Endothelial cell of umbilical vein (primary cell): ENCODE measurements around the gene RBBP5. TPM values are rescaled to one million over a fixed set of nuclear protein-coding genes. Genes with fewer than 3 reads are reported as not detected.

Source experiments
- BruUV-seq: library from RNA; stranded (reverse); fragments of 400-500 nt; replicated peaks from 2 replicates; lab custom pipeline; 2021; lab: Mats Ljungman, UMichigan
- CTCF ChIA-PET: fragments of 300-600, 350-600 bp; sonication (Branson Sonifier 250); formaldehyde crosslinking; loops from one replicate; lab custom pipeline; 2021; ENCODE audit warnings: antibody characterized with exemption, inconsistent platforms; lab: Charles Lee
- POLR2A ChIA-PET: fragments of 300-600, 350-600 bp; sonication (Branson Sonifier 250); formaldehyde crosslinking; loops from one replicate; lab custom pipeline; 2021; ENCODE audit warnings: antibody characterized with exemption, inconsistent platforms; lab: Charles Lee
- DNase-seq: peaks from one replicate; pipeline ENCODE4 v3.0.0-alpha.2; 2011; ENCODE audit warnings: low read depth, low spot score
- FAIRE-seq: peaks from 2 replicates; lab custom pipeline; 2011; peaks lifted over from hg19 to GRCh38; lab: Jason Lieb, UNC
- H2AFZ ChIP-seq: 2 replicates; pipeline ENCODE4 v1.6.0; 2012; ENCODE audit warnings: low read depth, low read length, control low read depth, inconsistent platforms
- H3K27ac ChIP-seq: 2 replicates; pipeline ENCODE4 v1.5.1; 2011; ENCODE audit warnings: low read depth, mild to moderate bottlenecking, control low read depth, low read length, moderate library complexity; ENCODE audit not compliant: insufficient read depth
- H3K27me3 ChIP-seq, 2 experiments: 2 replicates each; pipeline versions ENCODE4 v1.6.0 to v1.6.1; 2011; ENCODE audit warnings: low read length in 2 of 2, mixed read lengths in 1 of 2; ENCODE audit not compliant: control insufficient read depth in 2 of 2, insufficient read depth in 2 of 2
- H3K36me3 ChIP-seq, 2 experiments: 2 replicates in 1 of 2; 3 replicates in 1 of 2; pipeline ENCODE4 v1.5.1; 2011; ENCODE audit warnings: low read length in 2 of 2, mild to moderate bottlenecking in 1 of 2, moderate library complexity in 1 of 2; ENCODE audit not compliant: control insufficient read depth in 2 of 2, insufficient read depth in 2 of 2; ENCODE audit errors: extremely low read depth in 1 of 2
- H3K4me1 ChIP-seq: 3 replicates; pipeline ENCODE4 v1.5.1; 2011; ENCODE audit warnings: mild to moderate bottlenecking, low read length; ENCODE audit not compliant: control insufficient read depth, insufficient read depth; ENCODE audit errors: extremely low read depth
- H3K4me2 ChIP-seq: 2 replicates; pipeline ENCODE4 v1.6.1; 2011; ENCODE audit warnings: low read length, control low read depth, mixed read lengths; ENCODE audit not compliant: insufficient read depth
- H3K4me3 ChIP-seq, 3 experiments: fragments of 200-600 bp in 1 of 3; sonication (generic), shearing (Covaris generic) in 1 of 3; replicated peaks in 1 of 3; 2 replicates each; pipeline ENCODE4 v1.5.1; 2011 to 2016; ENCODE audit warnings: control low read depth in 3 of 3, low read length in 3 of 3, mild to moderate bottlenecking in 2 of 3, inconsistent platforms in 1 of 3, low read depth in 1 of 3, moderate library complexity in 1 of 3; ENCODE audit not compliant: insufficient read depth in 1 of 3
- H3K79me2 ChIP-seq: 2 replicates; pipeline ENCODE4 v1.6.0; 2012; ENCODE audit warnings: low read length, inconsistent platforms; ENCODE audit not compliant: control insufficient read depth, insufficient read depth
- H3K9ac ChIP-seq: replicated peaks from 2 replicates; pipeline ENCODE3; 2011; ENCODE audit warnings: low read length, control low read depth; ENCODE audit not compliant: insufficient read depth; ENCODE audit errors: extremely low read depth
- H3K9me1 ChIP-seq: replicated peaks from 3 replicates; pipeline ENCODE4 v1.6.0; 2011; ENCODE audit warnings: mild to moderate bottlenecking, low read length; ENCODE audit not compliant: control insufficient read depth, insufficient read depth; ENCODE audit errors: extremely low read depth
- H3K9me3 ChIP-seq: replicated peaks from 2 replicates; pipeline ENCODE4 v1.5.1; 2012; ENCODE audit warnings: low read length, inconsistent platforms; ENCODE audit not compliant: control insufficient read depth, insufficient read depth
- H4K20me1 ChIP-seq: replicated peaks from 2 replicates; pipeline ENCODE3; 2011; ENCODE audit warnings: mild to moderate bottlenecking, low read length; ENCODE audit not compliant: control insufficient read depth, insufficient read depth; ENCODE audit errors: extremely low read depth
- EZH2 ChIP-seq: IDR thresholded peaks from 2 replicates; pipeline ENCODE4 v1.6.1; 2012; ENCODE audit warnings: borderline replicate concordance, low read depth, mild to moderate bottlenecking, moderate library complexity, low read length, inconsistent platforms; ENCODE audit not compliant: severe bottlenecking
- FOS ChIP-seq: IDR thresholded peaks from 2 replicates; pipeline ENCODE4 v1.6.1; 2011; ENCODE audit warnings: mild to moderate bottlenecking, low read length, moderate library complexity, borderline replicate concordance; ENCODE audit not compliant: insufficient read depth
- GATA2 ChIP-seq: IDR thresholded peaks from 2 replicates; pipeline ENCODE4 v1.7.0; 2011; ENCODE audit warnings: low read depth, mild to moderate bottlenecking, moderate library complexity, mixed read lengths, low read length; ENCODE audit not compliant: insufficient read length, insufficient read depth
- JUN ChIP-seq: IDR thresholded peaks from 2 replicates; pipeline ENCODE4 v1.6.1; 2011; ENCODE audit warnings: borderline replicate concordance, low read depth; ENCODE audit not compliant: insufficient read length, insufficient read depth
- MYC ChIP-seq: IDR thresholded peaks from one replicate; pipeline ENCODE4 v1.6.1; 2011; ENCODE audit warnings: mild to moderate bottlenecking, low read depth, low read length
- POLR2A ChIP-seq: IDR thresholded peaks from 2 replicates; pipeline ENCODE4 v1.6.1; 2012; ENCODE audit warnings: low read depth, mild to moderate bottlenecking, control low read depth, low read length
- POLR2AphosphoS5 ChIP-seq: IDR thresholded peaks from 2 replicates; pipeline ENCODE4 v1.6.1; 2012; ENCODE audit warnings: low read depth, mild to moderate bottlenecking, control low read depth, low read length, moderate library complexity; ENCODE audit not compliant: insufficient read depth
- dilution Hi-C: fragments of 300-500 bp; cut with MboI; formaldehyde crosslinking; loops from one replicate; pipeline ENCODE4 v1.15.0; 2019; ENCODE audit warnings: low sequenced_read_pairs; ENCODE audit not compliant: extremely low pct_ligation_motif_present
- intact Hi-C: fragments of 100-400 bp; cut with micrococcal nuclease; formaldehyde crosslinking; loops from one replicate; pipeline ENCODE4 v1.10.0; 2022
- polyA plus RNA-seq, 4 experiments: library from polyadenylated mRNA; depleted of rRNA in 3 of 4; stranded (reverse) in 3 of 4; unstranded in 1 of 4; fragments of >200 nt; gene quantifications; 2 replicates each; pipeline versions ENCODE4 v1.2.1 to v1.2.3, GENCODE V29; 2011 to 2012; ENCODE audit warnings: missing spikeins in 1 of 4
- total RNA-seq: library from RNA; stranded (reverse); gene quantifications from 2 replicates; pipeline ENCODE4 v1.2.3, GENCODE V29; 2021
- TF ChIP-seq, protein P1 (sequence below), 2 donors: IDR thresholded peaks; 1 replicate in 1 of 2; 2 replicates in 1 of 2; pipeline ENCODE4 v1.5.1; 2011; ENCODE audit warnings: low read length in 2 of 2, mild to moderate bottlenecking in 2 of 2, moderate library complexity in 2 of 2, control low read depth in 1 of 2, inconsistent platforms in 1 of 2, low read depth in 1 of 2; ENCODE audit not compliant: insufficient read depth in 1 of 2; ENCODE audit errors: extremely low read depth in 1 of 2
- TF ChIP-seq, protein P2 (sequence below): IDR thresholded peaks from 2 replicates; pipeline ENCODE4 v1.6.1; 2011; ENCODE audit not compliant: insufficient read depth, insufficient read length

The RBBP5 gene
- total and polyA plus RNA-seq, 2 donors (not counting 3 experiments of a cell fraction or from before 2014, with no cell fraction given), result 5.8 to 14.2 TPM

DNA sequence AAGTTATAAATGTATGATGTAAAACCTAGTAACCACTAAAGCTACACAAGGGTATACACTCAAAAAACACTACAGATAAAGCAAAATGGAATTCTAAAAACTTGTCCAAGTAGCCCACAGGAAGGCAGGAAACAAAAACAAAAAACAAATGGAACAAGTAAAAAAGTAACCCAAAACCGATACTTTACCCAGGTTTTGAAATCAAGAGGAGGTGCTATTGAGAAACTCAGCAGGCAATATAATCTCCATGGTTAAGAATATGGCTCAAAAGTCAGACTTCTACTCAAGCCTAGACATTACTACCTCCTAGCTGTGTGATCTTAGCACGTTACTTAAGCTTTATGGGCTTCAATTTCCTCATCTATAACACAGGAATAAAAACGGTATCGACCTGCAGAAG lies 13.3 kb downstream of the RBBP5 start:
- FAIRE-seq (no peak), DNase-seq (no peak)
- dilution Hi-C loops, result no loop called here
- Histone ChIP-seq H3K4me2 (no peak overlapping the region), H2AFZ (no peak overlapping the region), H3K9ac (no peak overlapping the region), H3K36me3 (peaks cover 12 to 16% of the 10 kb centered on the region in 2 experiments), H3K27me3 (no peaks in the 10 kb centered on the region), H3K9me3 (no peaks in the 10 kb centered on the region), H4K20me1 (no peaks in the 10 kb centered on the region), H3K79me2 (no peaks in the 10 kb centered on the region), H3K4me1 (no peaks in the 10 kb centered on the region), H3K4me3 (no peak overlapping the region), H3K27ac (no peak overlapping the region), H3K9me1 (no peaks in the 10 kb centered on the region)
- intact Hi-C loops, result no loop called here
- TF ChIP-seq, protein P1, sequence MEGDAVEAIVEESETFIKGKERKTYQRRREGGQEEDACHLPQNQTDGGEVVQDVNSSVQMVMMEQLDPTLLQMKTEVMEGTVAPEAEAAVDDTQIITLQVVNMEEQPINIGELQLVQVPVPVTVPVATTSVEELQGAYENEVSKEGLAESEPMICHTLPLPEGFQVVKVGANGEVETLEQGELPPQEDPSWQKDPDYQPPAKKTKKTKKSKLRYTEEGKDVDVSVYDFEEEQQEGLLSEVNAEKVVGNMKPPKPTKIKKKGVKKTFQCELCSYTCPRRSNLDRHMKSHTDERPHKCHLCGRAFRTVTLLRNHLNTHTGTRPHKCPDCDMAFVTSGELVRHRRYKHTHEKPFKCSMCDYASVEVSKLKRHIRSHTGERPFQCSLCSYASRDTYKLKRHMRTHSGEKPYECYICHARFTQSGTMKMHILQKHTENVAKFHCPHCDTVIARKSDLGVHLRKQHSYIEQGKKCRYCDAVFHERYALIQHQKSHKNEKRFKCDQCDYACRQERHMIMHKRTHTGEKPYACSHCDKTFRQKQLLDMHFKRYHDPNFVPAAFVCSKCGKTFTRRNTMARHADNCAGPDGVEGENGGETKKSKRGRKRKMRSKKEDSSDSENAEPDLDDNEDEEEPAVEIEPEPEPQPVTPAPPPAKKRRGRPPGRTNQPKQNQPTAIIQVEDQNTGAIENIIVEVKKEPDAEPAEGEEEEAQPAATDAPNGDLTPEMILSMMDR (IDR thresholded peaks at IDR 0.05; ENCODE audit: extremely low read depth in 1 of 2, insufficient read depth in 1 of 2, low read depth in 1 of 2, low read length in 2 of 2), result no peak
- no peak for TF ChIP-seq FOS
- TF ChIP-seq, protein P2, sequence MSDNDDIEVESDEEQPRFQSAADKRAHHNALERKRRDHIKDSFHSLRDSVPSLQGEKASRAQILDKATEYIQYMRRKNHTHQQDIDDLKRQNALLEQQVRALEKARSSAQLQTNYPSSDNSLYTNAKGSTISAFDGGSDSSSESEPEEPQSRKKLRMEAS, result no peak
- TF ChIP-seq POLR2A, result no peak
- TF ChIP-seq POLR2AphosphoS5, result no peak
- TF ChIP-seq JUN, result no peak
- TF ChIP-seq MYC, result no peak
- TF ChIP-seq GATA2, result no peak
- TF ChIP-seq EZH2, result no peak
- no TSS peak for BruUV-seq
- POLR2A ChIA-PET, result no interaction called here
- CTCF ChIA-PET, result interaction anchor here (2.4 kb wide), 1 partner anchor 47 kb away, joined by 21 read pairs; no protein-coding TSS in a partner anchor
